HepG2 (cell line): ENCODE measurements around the gene NBPF1. TPM values are rescaled to one million over a fixed set of nuclear protein-coding genes. Genes with fewer than 3 reads are reported as not detected.

Experiments used
- DMAP1 ChIP-seq: IDR thresholded peaks from 2 replicates; pipeline ENCODE4 v1.6.1; 2016
- ETS1 ChIP-seq: sonication (generic); formaldehyde crosslinking; IDR thresholded peaks from 2 replicates; pipeline ENCODE4 v1.4.0; 2020; ENCODE audit warnings: missing genetic modification reagents
- HMG20B ChIP-seq: conservative IDR thresholded peaks from 2 replicates; pipeline ENCODE4 v1.6.1; 2016; ENCODE audit warnings: missing genetic modification reagents, missing compliant biosample characterization
- HNRNPL ChIP-seq: fragments of 200-400 bp; formaldehyde crosslinking; IDR thresholded peaks from 2 replicates; pipeline ENCODE4 v1.6.1; 2017; ENCODE audit warnings: mild to moderate bottlenecking, low read depth, low read length
- IKZF5 ChIP-seq: IDR thresholded peaks from 2 replicates; pipeline ENCODE4 v1.6.1; 2018; ENCODE audit warnings: missing genetic modification reagents, mild to moderate bottlenecking, missing compliant biosample characterization
- KDM5A ChIP-seq: fragments of 200-600 bp; sonication (generic); IDR thresholded peaks from 2 replicates; pipeline ENCODE4 v1.7.0; 2018; ENCODE audit warnings: antibody characterized with exemption, mild to moderate bottlenecking, low read length, borderline replicate concordance
- REL ChIP-seq: sonication (generic); formaldehyde crosslinking; conservative IDR thresholded peaks from 2 replicates; pipeline ENCODE4 v1.8.0; 2022; ENCODE audit warnings: mild to moderate bottlenecking, missing genetic modification reagents, moderate library complexity
- REPIN1 ChIP-seq: sonication (generic); formaldehyde crosslinking; IDR thresholded peaks from 2 replicates; pipeline ENCODE4 v1.8.0; 2022; ENCODE audit warnings: missing genetic modification reagents, low read depth, mild to moderate bottlenecking, borderline replicate concordance
- SP2 ChIP-seq: sonication (generic); formaldehyde crosslinking; IDR thresholded peaks from 2 replicates; pipeline ENCODE4 v1.5.1; 2020; ENCODE audit warnings: mild to moderate bottlenecking, missing genetic modification reagents
- ZNF235 ChIP-seq: sonication (generic); formaldehyde crosslinking; IDR thresholded peaks from 2 replicates; pipeline ENCODE4 v1.8.1; 2023; ENCODE audit warnings: mild to moderate bottlenecking, missing genetic modification reagents, borderline replicate concordance
- ZNF33B ChIP-seq: sonication (generic); formaldehyde crosslinking; IDR thresholded peaks from 2 replicates; pipeline ENCODE4 v1.5.1; 2020; ENCODE audit warnings: mild to moderate bottlenecking, missing genetic modification reagents
- ZNF343 ChIP-seq: sonication (generic); formaldehyde crosslinking; IDR thresholded peaks from 2 replicates; pipeline ENCODE4 v1.4.0; 2020; ENCODE audit warnings: mild to moderate bottlenecking, missing genetic modification reagents
- ZNF430 ChIP-seq: sonication (generic); formaldehyde crosslinking; IDR thresholded peaks from 2 replicates; pipeline ENCODE4 v1.9.0; 2021; ENCODE audit warnings: mild to moderate bottlenecking, missing genetic modification reagents
- ZNF501 ChIP-seq: sonication (generic); formaldehyde crosslinking; IDR thresholded peaks from 2 replicates; pipeline ENCODE4 v1.5.1; 2020; ENCODE audit warnings: mild to moderate bottlenecking, moderate library complexity, missing genetic modification reagents
- ZNF543 ChIP-seq: sonication (generic); formaldehyde crosslinking; IDR thresholded peaks from 2 replicates; pipeline ENCODE4 v1.4.0; 2020; ENCODE audit warnings: mild to moderate bottlenecking, missing genetic modification reagents
- ZNF569 ChIP-seq: sonication (generic); formaldehyde crosslinking; IDR thresholded peaks from 2 replicates; pipeline ENCODE4 v1.5.0; 2020; ENCODE audit warnings: mild to moderate bottlenecking, missing genetic modification reagents, moderate library complexity, borderline replicate concordance
- ZNF777 ChIP-seq: sonication (generic); formaldehyde crosslinking; IDR thresholded peaks from 2 replicates; pipeline ENCODE4 v1.4.0; 2020; ENCODE audit warnings: missing genetic modification reagents
- ZNF792 ChIP-seq: IDR thresholded peaks from 2 replicates; pipeline ENCODE4 v1.6.1; 2016
- polyA plus RNA-seq, 8 experiments: library from polyadenylated mRNA; depleted of rRNA in 3 of 8; stranded (reverse) in 7 of 8; unstranded in 1 of 8; fragments of >200 nt; fragmentation: Illumina TruSeq in 4 of 8; extraction: Trizol in 4 of 8; gene quantifications; 2 replicates each; pipeline versions ENCODE4 v1.2.1 to v1.2.3, GENCODE V29; 2011 to 2016; ENCODE audit warnings: low read depth in 4 of 8, missing spikeins in 1 of 8, mixed read lengths in 1 of 8; ENCODE audit not compliant: insufficient read depth in 1 of 8
- total RNA-seq, 5 experiments: library from RNA; depleted of rRNA; stranded (reverse); fragments of >200 nt; fragmentation: Illumina TruSeq; extraction: Trizol; gene quantifications; 2 replicates each; pipeline ENCODE4 v1.2.3, GENCODE V29; 2016; ENCODE audit warnings: low read depth in 1 of 5
- TF ChIP-seq, protein P1 (sequence below), 2 experiments: sonication (generic) in 1 of 2; formaldehyde crosslinking in 1 of 2; IDR thresholded peaks; 2 replicates each; pipeline versions ENCODE4 v1.6.1 to v1.9.0; 2014 to 2022; ENCODE audit warnings: antibody characterized with exemption in 1 of 2, borderline replicate concordance in 1 of 2, inconsistent platforms in 1 of 2, low read depth in 1 of 2, missing genetic modification reagents in 1 of 2
- TF ChIP-seq, protein P2 (sequence below): IDR thresholded peaks from 2 replicates; pipeline ENCODE4 v1.6.1; 2016; ENCODE audit warnings: low read depth, control low read depth

The NBPF1 gene
- total and polyA plus RNA-seq, 2 of the 13 experiments (the other 11 are each of a cell fraction or from before 2014, with no cell fraction given), result 30.3 to 35.6 TPM

- TF ChIP-seq, protein P1, sequence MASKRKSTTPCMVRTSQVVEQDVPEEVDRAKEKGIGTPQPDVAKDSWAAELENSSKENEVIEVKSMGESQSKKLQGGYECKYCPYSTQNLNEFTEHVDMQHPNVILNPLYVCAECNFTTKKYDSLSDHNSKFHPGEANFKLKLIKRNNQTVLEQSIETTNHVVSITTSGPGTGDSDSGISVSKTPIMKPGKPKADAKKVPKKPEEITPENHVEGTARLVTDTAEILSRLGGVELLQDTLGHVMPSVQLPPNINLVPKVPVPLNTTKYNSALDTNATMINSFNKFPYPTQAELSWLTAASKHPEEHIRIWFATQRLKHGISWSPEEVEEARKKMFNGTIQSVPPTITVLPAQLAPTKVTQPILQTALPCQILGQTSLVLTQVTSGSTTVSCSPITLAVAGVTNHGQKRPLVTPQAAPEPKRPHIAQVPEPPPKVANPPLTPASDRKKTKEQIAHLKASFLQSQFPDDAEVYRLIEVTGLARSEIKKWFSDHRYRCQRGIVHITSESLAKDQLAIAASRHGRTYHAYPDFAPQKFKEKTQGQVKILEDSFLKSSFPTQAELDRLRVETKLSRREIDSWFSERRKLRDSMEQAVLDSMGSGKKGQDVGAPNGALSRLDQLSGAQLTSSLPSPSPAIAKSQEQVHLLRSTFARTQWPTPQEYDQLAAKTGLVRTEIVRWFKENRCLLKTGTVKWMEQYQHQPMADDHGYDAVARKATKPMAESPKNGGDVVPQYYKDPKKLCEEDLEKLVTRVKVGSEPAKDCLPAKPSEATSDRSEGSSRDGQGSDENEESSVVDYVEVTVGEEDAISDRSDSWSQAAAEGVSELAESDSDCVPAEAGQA (IDR thresholded peaks at IDR 0.05; ENCODE audit: low read depth), result peak; percentile 84
- TF ChIP-seq, protein P1 (CRISPR knock-in tag; IDR thresholded peaks at IDR 0.05; ENCODE audit: borderline replicate concordance), result peak; percentile 41
- TF ChIP-seq, protein P2, sequence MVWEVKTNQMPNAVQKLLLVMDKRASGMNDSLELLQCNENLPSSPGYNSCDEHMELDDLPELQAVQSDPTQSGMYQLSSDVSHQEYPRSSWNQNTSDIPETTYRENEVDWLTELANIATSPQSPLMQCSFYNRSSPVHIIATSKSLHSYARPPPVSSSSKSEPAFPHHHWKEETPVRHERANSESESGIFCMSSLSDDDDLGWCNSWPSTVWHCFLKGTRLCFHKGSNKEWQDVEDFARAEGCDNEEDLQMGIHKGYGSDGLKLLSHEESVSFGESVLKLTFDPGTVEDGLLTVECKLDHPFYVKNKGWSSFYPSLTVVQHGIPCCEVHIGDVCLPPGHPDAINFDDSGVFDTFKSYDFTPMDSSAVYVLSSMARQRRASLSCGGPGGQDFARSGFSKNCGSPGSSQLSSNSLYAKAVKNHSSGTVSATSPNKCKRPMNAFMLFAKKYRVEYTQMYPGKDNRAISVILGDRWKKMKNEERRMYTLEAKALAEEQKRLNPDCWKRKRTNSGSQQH (CRISPR knock-in tag), result peak; percentile 99
- TF ChIP-seq ZNF430 (CRISPR knock-in tag), result peak; percentile 98
- TF ChIP-seq ZNF235, result peak; percentile 91; the same call in 1 of the 2 replicates
- TF ChIP-seq REPIN1, result peak; percentile 98
- peak; percentile 99 for TF ChIP-seq KDM5A
- TF ChIP-seq REL (CRISPR knock-in tag), result peak; percentile 29; the same call in 1 of the 2 replicates
- peak; percentile 96 for TF ChIP-seq IKZF5 (CRISPR knock-in tag)
- TF ChIP-seq SP2, result peak; percentile 60
- TF ChIP-seq DMAP1 (CRISPR knock-in tag), result peak; percentile 64
- TF ChIP-seq HNRNPL, result peak; percentile 82; the same call in 1 of the 2 replicates
- TF ChIP-seq HMG20B (CRISPR knock-in tag), result peak; percentile 85
- peak; percentile 95 for TF ChIP-seq ZNF343 (CRISPR knock-in tag)
- TF ChIP-seq ZNF543, result peak; percentile 97
- TF ChIP-seq ZNF501, result peak; percentile 96
- peak; percentile 94; the same call in 1 of the 2 replicates for TF ChIP-seq ZNF569 (CRISPR knock-in tag)
- TF ChIP-seq ETS1, result peak; percentile 91; the same call in 1 of the 2 replicates
- peak; percentile 99 for TF ChIP-seq ZNF792
- peak; percentile 97 for TF ChIP-seq ZNF33B
- peak; percentile 70 for TF ChIP-seq ZNF777 (CRISPR knock-in tag)
Measured at GRCh38 chr1:16644482-16645270, 31.3 kb upstream of the NBPF1 start (continued).
